B cell (primary cell): ENCODE measurements around the gene MAPKAPK5.

ENCODE experiments used
- CTCF ChIP-seq: fragments of 200-600 bp; IDR thresholded peaks from one replicate; pipeline ENCODE4 v1.8.0; 2022; ENCODE audit warnings: antibody characterized with exemption, mild to moderate bottlenecking
- EZH2 ChIP-seq: IDR thresholded peaks from 2 replicates; pipeline ENCODE4 v1.6.1; 2012; ENCODE audit warnings: borderline replicate concordance, low read depth, mild to moderate bottlenecking, moderate library complexity, low read length; ENCODE audit not compliant: insufficient read depth, poor library complexity, severe bottlenecking

- TF ChIP-seq EZH2 (no peak), CTCF (no peak)
Measured at GRCh38 chr12:111869671-111870070, 27.6 kb downstream of the MAPKAPK5 start.
